HepG2 (cell line): ENCODE data around the gene MTA2. TPM values are rescaled to one million over a fixed set of nuclear protein-coding genes. Genes with fewer than 3 reads are reported as not detected.

Experiments used
- AKNA ChIP-seq: sonication (generic); formaldehyde crosslinking; IDR thresholded peaks from 2 replicates; pipeline ENCODE4 v1.4.0; 2020; ENCODE audit warnings: missing genetic modification reagents, borderline replicate concordance
- FOXK2 ChIP-seq: fragments of 450-650 bp; IDR thresholded peaks from 2 replicates; pipeline ENCODE4 v1.6.1; 2016
- GABPB1 ChIP-seq: IDR thresholded peaks from 2 replicates; pipeline ENCODE4 v1.6.1; 2016; ENCODE audit warnings: mild to moderate bottlenecking, missing genetic modification reagents, moderate library complexity, missing compliant biosample characterization
- NR2F6 ChIP-seq, 2 experiments: IDR thresholded peaks; 2 replicates each; pipeline ENCODE4 v1.6.1; 2016; ENCODE audit warnings: antibody characterized with exemption in 1 of 2, mild to moderate bottlenecking in 1 of 2
- RNF219 ChIP-seq: sonication (generic); formaldehyde crosslinking; IDR thresholded peaks from 2 replicates; pipeline ENCODE4 v1.5.0; 2020; ENCODE audit warnings: mild to moderate bottlenecking, missing genetic modification reagents
- SKI ChIP-seq: fragments of 450-650 bp; IDR thresholded peaks from one replicate; pipeline ENCODE4 v1.6.1; 2018; ENCODE audit warnings: mild to moderate bottlenecking; ENCODE audit not compliant: partially characterized antibody
- ZBTB38 ChIP-seq: sonication (generic); formaldehyde crosslinking; IDR thresholded peaks from 2 replicates; pipeline ENCODE4 v1.5.1; 2020; ENCODE audit warnings: mild to moderate bottlenecking, missing genetic modification reagents
- ZFP36 ChIP-seq: fragments of 150-350 bp; IDR thresholded peaks from 2 replicates; pipeline ENCODE4 v1.6.1; 2018; ENCODE audit warnings: borderline replicate concordance, low read length, low read depth; ENCODE audit not compliant: partially characterized antibody
- ZNF431 ChIP-seq: sonication (generic); formaldehyde crosslinking; IDR thresholded peaks from 2 replicates; pipeline ENCODE4 v1.9.0; 2022; ENCODE audit warnings: missing genetic modification reagents, low read depth, mild to moderate bottlenecking, borderline replicate concordance
- ZNF883 ChIP-seq: sonication (generic); formaldehyde crosslinking; IDR thresholded peaks from 2 replicates; pipeline ENCODE4 v1.5.1; 2020; ENCODE audit warnings: mild to moderate bottlenecking, missing genetic modification reagents; ENCODE audit errors: not compliant biosample characterization
- polyA plus RNA-seq, 8 experiments: library from polyadenylated mRNA; depleted of rRNA in 3 of 8; stranded (reverse) in 7 of 8; unstranded in 1 of 8; fragments of >200 nt; fragmentation: Illumina TruSeq in 4 of 8; extraction: Trizol in 4 of 8; gene quantifications; 2 replicates each; pipeline versions ENCODE4 v1.2.1 to v1.2.3, GENCODE V29; 2011 to 2016; ENCODE audit warnings: low read depth in 4 of 8, missing spikeins in 1 of 8, mixed read lengths in 1 of 8; ENCODE audit not compliant: insufficient read depth in 1 of 8
- total RNA-seq, 5 experiments: library from RNA; depleted of rRNA; stranded (reverse); fragments of >200 nt; fragmentation: Illumina TruSeq; extraction: Trizol; gene quantifications; 2 replicates each; pipeline ENCODE4 v1.2.3, GENCODE V29; 2016; ENCODE audit warnings: low read depth in 1 of 5
- TF ChIP-seq, protein P1 (sequence below): sonication (generic); formaldehyde crosslinking; IDR thresholded peaks from 2 replicates; pipeline ENCODE4 v1.5.1; 2020; ENCODE audit warnings: missing genetic modification reagents, mild to moderate bottlenecking, borderline replicate concordance
- TF ChIP-seq, protein P2 (sequence below): IDR thresholded peaks from 2 replicates; pipeline ENCODE4 v1.4.0; 2020; ENCODE audit warnings: mild to moderate bottlenecking, missing genetic modification reagents
- TF ChIP-seq, protein P3 (sequence below): sonication (generic); formaldehyde crosslinking; IDR thresholded peaks from 2 replicates; pipeline ENCODE4 v1.8.1; 2023; ENCODE audit warnings: missing genetic modification reagents, inconsistent platforms, borderline replicate concordance

MTA2 gene
- total and polyA plus RNA-seq, 2 of the 13 experiments (the other 11 are each of a cell fraction or from before 2014, with no cell fraction given), result 14.0 to 70.0 TPM

DNA sequence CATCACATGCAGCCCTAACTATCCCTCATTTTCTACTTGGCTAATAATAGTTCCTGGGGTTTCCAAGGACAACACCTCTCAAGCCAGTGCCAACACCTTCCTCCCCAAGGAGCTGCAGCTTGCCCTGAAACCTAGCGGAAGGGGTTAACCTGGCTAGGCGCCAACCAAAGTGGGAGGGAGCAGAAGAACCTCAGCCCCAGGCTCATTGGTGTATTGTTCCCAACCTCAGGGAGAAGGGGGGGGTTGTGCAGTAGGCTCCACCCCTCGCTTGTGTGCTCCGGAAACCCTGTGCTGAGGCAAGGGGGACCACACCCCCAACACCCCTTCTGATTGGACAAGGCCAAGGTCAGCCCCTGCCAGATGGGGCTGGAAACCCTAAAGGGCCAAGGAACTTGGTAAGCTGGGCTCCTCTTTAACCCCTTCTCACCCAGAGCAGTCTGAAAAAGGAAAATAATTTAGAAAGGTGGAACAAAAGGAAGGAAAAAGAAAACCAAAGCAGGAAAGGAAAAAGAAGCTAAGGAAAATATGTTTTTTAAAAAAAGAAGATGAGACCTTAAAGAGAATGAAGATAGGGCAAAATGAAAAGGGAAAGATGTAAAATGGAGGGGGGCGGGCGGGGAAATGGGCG, 2.5 kb downstream of the MTA2 start (continued):
- TF ChIP-seq ZNF431 (CRISPR knock-in tag), result no peak
- TF ChIP-seq RNF219 (CRISPR knock-in tag), result no peak
- TF ChIP-seq GABPB1 (CRISPR knock-in tag), result peak; percentile 87
- peak; percentile 39; the same call in 1 of the 2 replicates for TF ChIP-seq FOXK2
- TF ChIP-seq, protein P1, sequence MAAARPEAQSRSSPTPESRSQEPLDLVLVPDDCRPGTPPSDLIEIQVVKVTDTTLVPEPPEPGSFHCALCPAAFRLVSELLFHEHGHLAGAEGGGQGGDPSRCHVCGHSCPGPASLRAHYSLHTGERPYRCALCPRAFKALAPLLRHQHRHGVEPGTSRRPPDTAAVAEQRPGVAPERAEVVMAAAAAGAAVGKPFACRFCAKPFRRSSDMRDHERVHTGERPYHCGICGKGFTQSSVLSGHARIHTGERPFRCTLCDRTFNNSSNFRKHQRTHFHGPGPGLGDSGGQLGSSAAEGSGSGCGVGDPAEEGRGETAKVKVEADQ (CRISPR knock-in tag), result no peak
- TF ChIP-seq ZNF883 (CRISPR knock-in tag), result no peak
- peak; percentile 9 for TF ChIP-seq SKI
- TF ChIP-seq, protein P2, sequence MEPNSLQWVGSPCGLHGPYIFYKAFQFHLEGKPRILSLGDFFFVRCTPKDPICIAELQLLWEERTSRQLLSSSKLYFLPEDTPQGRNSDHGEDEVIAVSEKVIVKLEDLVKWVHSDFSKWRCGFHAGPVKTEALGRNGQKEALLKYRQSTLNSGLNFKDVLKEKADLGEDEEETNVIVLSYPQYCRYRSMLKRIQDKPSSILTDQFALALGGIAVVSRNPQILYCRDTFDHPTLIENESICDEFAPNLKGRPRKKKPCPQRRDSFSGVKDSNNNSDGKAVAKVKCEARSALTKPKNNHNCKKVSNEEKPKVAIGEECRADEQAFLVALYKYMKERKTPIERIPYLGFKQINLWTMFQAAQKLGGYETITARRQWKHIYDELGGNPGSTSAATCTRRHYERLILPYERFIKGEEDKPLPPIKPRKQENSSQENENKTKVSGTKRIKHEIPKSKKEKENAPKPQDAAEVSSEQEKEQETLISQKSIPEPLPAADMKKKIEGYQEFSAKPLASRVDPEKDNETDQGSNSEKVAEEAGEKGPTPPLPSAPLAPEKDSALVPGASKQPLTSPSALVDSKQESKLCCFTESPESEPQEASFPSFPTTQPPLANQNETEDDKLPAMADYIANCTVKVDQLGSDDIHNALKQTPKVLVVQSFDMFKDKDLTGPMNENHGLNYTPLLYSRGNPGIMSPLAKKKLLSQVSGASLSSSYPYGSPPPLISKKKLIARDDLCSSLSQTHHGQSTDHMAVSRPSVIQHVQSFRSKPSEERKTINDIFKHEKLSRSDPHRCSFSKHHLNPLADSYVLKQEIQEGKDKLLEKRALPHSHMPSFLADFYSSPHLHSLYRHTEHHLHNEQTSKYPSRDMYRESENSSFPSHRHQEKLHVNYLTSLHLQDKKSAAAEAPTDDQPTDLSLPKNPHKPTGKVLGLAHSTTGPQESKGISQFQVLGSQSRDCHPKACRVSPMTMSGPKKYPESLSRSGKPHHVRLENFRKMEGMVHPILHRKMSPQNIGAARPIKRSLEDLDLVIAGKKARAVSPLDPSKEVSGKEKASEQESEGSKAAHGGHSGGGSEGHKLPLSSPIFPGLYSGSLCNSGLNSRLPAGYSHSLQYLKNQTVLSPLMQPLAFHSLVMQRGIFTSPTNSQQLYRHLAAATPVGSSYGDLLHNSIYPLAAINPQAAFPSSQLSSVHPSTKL (CRISPR knock-in tag), result peak; percentile 65
- no peak for TF ChIP-seq ZFP36
- 0 out of 2 replicates have a peak, but pooled peaks have one; percentile 13 for TF ChIP-seq NR2F6 (IDR thresholded peaks at IDR 0.05)
- TF ChIP-seq NR2F6 (CRISPR knock-in tag; IDR thresholded peaks at IDR 0.05), result peak; percentile 42; the same call in 1 of the 2 replicates
- TF ChIP-seq, protein P3, sequence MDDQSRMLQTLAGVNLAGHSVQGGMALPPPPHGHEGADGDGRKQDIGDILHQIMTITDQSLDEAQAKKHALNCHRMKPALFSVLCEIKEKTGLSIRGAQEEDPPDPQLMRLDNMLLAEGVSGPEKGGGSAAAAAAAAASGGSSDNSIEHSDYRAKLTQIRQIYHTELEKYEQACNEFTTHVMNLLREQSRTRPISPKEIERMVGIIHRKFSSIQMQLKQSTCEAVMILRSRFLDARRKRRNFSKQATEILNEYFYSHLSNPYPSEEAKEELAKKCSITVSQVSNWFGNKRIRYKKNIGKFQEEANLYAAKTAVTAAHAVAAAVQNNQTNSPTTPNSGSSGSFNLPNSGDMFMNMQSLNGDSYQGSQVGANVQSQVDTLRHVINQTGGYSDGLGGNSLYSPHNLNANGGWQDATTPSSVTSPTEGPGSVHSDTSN (CRISPR knock-in tag), result no peak
- peak; percentile 36; the same call in 1 of the 2 replicates for TF ChIP-seq ZBTB38
- no peak for TF ChIP-seq AKNA (CRISPR knock-in tag)
